PFSK-1 (cell line): ENCODE measurements around the gene USP48.

Experiments
- POLR2AphosphoS5 ChIP-seq: IDR thresholded peaks from 2 replicates; pipeline ENCODE4 v1.6.1; 2012; ENCODE audit warnings: low read depth, mild to moderate bottlenecking, control low read depth, low read length, moderate library complexity
- SIN3A ChIP-seq: IDR thresholded peaks from 2 replicates; pipeline ENCODE4 v1.6.1; 2012; ENCODE audit warnings: mild to moderate bottlenecking, low read length, moderate library complexity, borderline replicate concordance; ENCODE audit not compliant: insufficient read depth

GRCh38 chr1:21824926-21825325, 42.0 kb upstream of the USP48 start:
- TF ChIP-seq POLR2AphosphoS5: no peak
- no peak for TF ChIP-seq SIN3A
